OCI-LY7 (cell line): ENCODE data around the gene ATP6V0A1.

Source experiments
- CTCF ChIP-seq: fragments of 200-600 bp; sonication (generic); conservative IDR thresholded peaks from 2 replicates; pipeline ENCODE4 v1.5.1; 2014; ENCODE audit warnings: mild to moderate bottlenecking, antibody characterized with exemption, low read length, moderate library complexity, mixed read lengths
- EZH2phosphoT487 ChIP-seq: fragments of 200-600 bp; sonication (generic); IDR thresholded peaks from 2 replicates; pipeline ENCODE4 v1.6.1; 2018; ENCODE audit warnings: low read depth, borderline replicate concordance, mild to moderate bottlenecking, mixed run types, antibody characterized with exemption, low read length, moderate library complexity, mixed read lengths

- no peak for TF ChIP-seq CTCF
- TF ChIP-seq EZH2phosphoT487, result no peak
Observed at GRCh38 chr17:42474276-42474675, 15.6 kb downstream of the ATP6V0A1 start.
